GM13976 (cell line): ENCODE results near the gene ZNF783.
A peak's percentile ranks its signal among the peaks of the same experiment; 100 is the strongest.

Experiments
- DNase-seq: peaks from one replicate; pipeline ENCODE4 v3.0.0; 2012; ENCODE audit warnings: low spot score
- CTCF ChIP-seq: IDR thresholded peaks from 2 replicates; pipeline ENCODE4 v1.5.1; 2012; ENCODE audit warnings: borderline replicate concordance, mild to moderate bottlenecking; ENCODE audit not compliant: insufficient read depth; ENCODE audit errors: extremely low read depth, missing control alignments, control extremely low read depth
- in situ Hi-C: fragments of 300-500 bp; cut with MboI; formaldehyde crosslinking; loops from one replicate; pipeline ENCODE4 v1.12.0; 2022; ENCODE audit warnings: low sequenced_read_pairs, mixed read lengths, inconsistent platforms; ENCODE audit not compliant: unreplicated experiment

The ZNF783 gene

DNA sequence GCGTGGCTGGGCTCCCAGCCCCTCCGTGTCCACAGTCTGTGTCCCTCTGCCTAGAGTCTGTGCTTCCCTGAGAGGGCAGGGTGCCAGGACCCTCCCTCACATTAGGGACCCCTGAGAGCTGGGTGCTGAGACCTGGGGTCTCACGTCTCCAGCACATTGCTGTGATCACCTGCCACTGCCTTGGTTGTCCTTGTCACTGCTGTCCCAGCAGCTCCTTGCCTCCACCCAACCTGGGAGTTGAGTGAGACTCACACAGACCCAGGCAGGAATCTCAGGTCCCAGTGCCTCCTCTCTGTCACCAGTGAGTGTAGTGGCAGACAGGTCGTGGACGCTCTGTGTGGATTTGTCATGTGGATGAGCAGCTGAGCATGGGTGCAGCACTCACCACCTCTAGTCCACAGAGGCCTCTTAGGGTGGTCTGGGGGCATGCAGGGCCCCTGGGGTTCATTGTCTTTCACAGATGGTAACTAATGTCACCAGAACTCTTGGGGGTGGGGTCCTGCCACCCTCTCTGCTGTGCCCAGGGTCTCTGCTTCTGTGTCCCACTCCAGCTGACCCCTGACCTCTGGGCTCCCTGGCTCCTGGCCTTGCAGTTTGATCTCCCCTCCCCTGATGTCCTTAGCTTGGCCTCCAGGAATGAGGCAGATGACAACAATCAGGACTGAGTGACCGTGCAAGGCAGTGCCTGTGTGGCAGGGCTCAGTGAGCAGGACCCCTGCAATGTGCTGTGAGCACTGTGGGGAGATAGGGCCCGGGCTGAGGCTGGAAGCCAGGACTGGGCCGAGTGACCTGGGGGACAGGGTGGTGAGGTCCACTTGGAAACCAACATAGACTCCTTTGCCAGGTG is 18.9 kb downstream of the ZNF783 start:
- DNase-seq = no peak
- TF ChIP-seq CTCF = no peak
- in situ Hi-C loops = no loop called here

DNA sequence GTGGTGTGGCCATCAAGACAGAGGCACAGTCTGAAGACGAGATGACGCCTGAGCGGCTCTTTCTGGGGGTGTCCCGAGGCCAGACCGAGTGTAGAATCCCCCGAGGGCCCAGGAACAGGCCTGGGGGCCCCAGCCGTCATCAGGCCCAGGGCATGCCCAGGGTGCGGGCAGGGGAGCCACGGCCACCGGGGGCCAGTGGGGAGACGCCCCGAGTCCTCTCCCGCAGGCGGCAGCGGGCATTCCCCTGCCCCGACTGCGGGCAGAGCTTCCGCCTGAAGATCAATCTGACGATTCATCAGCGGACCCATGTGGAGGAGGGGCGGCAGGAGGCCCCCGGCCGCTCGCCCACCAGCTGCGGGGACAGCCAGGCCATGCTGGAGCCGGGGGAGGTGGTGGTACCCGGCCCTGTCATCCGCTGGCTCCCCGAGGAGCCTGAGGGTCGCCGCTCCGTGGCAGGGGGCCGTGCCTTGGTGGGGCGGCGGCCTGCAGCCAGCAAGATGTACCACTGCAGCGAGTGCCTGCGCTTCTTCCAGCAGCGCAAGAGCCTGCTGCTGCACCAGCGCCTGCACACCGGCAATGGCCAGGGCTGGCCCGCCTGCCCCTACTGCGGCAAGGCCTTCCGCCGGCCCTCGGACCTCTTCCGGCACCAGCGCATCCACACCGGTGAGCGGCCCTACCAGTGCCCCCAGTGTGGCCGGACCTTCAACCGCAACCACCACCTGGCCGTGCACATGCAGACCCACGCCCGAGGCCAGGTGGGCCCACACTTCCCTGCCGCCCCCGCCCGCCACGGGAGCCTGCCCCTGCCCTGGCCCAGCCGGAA is 19.7 kb downstream of the ZNF783 start:
- TF ChIP-seq CTCF = no peak
- DNase-seq = no peak
- in situ Hi-C loops = no loop called here

DNA sequence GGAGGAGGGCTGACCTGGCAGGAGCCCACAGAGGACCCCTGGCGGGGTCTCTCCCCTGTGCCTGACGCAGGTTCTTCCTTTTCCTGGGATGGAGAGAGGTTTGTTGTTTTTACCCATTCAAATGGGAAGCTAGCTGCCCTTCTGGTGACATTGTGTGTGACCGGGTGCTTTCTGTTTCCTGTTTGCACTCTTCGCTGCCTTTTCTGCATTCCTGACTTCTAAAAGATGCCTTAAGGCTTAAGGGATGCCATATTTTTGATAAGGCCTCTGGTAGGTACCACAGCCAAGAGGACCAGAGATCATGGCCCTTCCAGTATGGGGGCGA is 20.3 kb downstream of the ZNF783 start:
- in situ Hi-C loops = no loop called here
- no peak for TF ChIP-seq CTCF
- no peak for DNase-seq

DNA sequence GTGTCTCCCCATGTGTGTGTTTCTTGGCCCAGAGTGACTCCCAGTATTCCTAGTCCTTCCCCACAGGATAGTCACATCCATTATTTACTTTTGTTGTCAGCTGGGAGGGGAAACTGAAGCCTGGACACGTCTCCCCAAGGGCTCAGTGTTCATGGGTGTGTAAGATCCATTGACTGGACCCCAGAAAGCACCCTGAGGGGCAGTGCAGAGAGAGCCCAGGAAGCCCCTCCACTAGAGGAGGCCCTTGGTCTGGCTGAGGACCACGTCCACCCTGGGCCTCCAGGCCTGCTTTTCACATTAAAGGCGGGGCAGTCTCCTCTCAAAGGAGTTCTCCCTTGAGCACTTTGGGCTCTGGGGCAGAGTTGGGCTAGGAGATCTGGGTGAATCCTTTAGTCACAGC is 21.3 kb downstream of the ZNF783 start:
- in situ Hi-C loops = no loop called here
- no peak for DNase-seq
- TF ChIP-seq CTCF = no peak

DNA sequence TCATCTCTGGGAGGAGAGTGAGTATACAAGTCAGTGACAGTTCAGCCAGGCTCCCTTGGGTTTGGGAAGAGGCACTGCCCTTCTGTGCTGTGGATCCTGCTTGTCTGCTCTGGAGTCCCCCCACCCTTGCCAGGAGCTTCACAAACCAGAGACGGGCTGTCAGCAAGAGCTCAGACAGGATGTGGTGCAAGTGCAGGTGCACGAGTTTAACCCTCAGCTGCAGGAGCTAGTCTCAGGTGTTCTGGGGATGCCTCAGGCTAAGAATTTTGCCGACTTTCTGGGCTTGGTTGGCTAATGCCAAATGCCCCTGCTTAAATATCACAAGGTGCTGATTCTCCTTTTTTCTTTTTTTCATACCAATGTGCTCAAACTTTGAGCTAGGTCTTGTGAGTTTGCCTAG is 22.3 kb downstream of the ZNF783 start:
- TF ChIP-seq CTCF = no peak
- in situ Hi-C loops = no loop called here
- DNase-seq = no peak

GRCh38 chr7:149284850-149285585 is 23.0 kb downstream of the ZNF783 start:
- peak; percentile 99 for DNase-seq
- peak; percentile 22 for TF ChIP-seq CTCF
- in situ Hi-C loops = no loop called here
